Umbilical cord (tissue), 2 donors: ENCODE measurements around the gene LRRC74B. TPM values are rescaled to one million over a fixed set of nuclear protein-coding genes. Genes with fewer than 3 reads are reported as not detected.

Experiments used
- DNase-seq: peaks from one replicate; pipeline ENCODE4 v3.0.0-alpha.2; 2015; ENCODE audit warnings: low spot score
- total RNA-seq: library from RNA; depleted of rRNA; stranded (reverse); fragments of >200 nt; gene quantifications from one replicate; pipeline ENCODE4 v1.2.3, GENCODE V29; 2014; ENCODE audit warnings: low replicate concordance; ENCODE audit not compliant: insufficient read depth

Gene LRRC74B
- total RNA-seq, 1 donor from 2014 or later = 0.24 TPM

- DNase-seq = no peak
Observed at GRCh38 chr22:21013657-21014201, 32.0 kb upstream of the LRRC74B start.

- peak; percentile 95 for DNase-seq
Observed at GRCh38 chr22:21014202-21014725, 31.5 kb upstream of the LRRC74B start.

- DNase-seq = peak; percentile 91
Observed at GRCh38 chr22:21014726-21015465, 30.9 kb upstream of the LRRC74B start, which contains the start of gene P2RX6. TSS of gene P2RX6 (plus strand) at chr22:21015165. CDS start at chr22:21015175, 10 bp downstream.

GRCh38 chr22:21015466-21016006 lies 30.2 kb upstream of the LRRC74B start:
- no peak for DNase-seq

GRCh38 chr22:21016644-21017420 lies 28.9 kb upstream of the LRRC74B start:
- no peak for DNase-seq

- no peak for DNase-seq
Observed at GRCh38 chr22:21018314-21018713, 27.4 kb upstream of the LRRC74B start.

- DNase-seq = no peak
Observed at GRCh38 chr22:21020802-21021429, 24.8 kb upstream of the LRRC74B start.

GRCh38 chr22:21022507-21022906 lies 23.2 kb upstream of the LRRC74B start:
- no peak for DNase-seq

GRCh38 chr22:21022955-21023614 lies 22.7 kb upstream of the LRRC74B start:
- no peak for DNase-seq

- no peak for DNase-seq
Observed at GRCh38 chr22:21025266-21025665, 20.5 kb upstream of the LRRC74B start.

GRCh38 chr22:21025763-21026755 lies 19.7 kb upstream of the LRRC74B start:
- no peak for DNase-seq

GRCh38 chr22:21026783-21027692 lies 18.7 kb upstream of the LRRC74B start:
- peak; percentile 51 for DNase-seq

- no peak for DNase-seq
Observed at GRCh38 chr22:21028277-21029251, 17.2 kb upstream of the LRRC74B start.

GRCh38 chr22:21029486-21030025 lies 16.2 kb upstream of the LRRC74B start:
- DNase-seq = no peak

GRCh38 chr22:21030032-21030431 lies 15.7 kb upstream of the LRRC74B start:
- no peak for DNase-seq

GRCh38 chr22:21030621-21031544 lies 14.9 kb upstream of the LRRC74B start:
- no peak for DNase-seq
